NCI-H1930 (cell line): ENCODE measurements around the gene NCL.
"Not testable (repeated sequence)": the region's sequence is repeated elsewhere in the genome, so short reads cannot be mapped to it uniquely, and the experiment has no call there.

Source experiments
- DNase-seq, 2 experiments: peaks; one replicate each; lab custom pipeline; 2025; lab: John Stamatoyannopoulos, UW

The NCL gene

DNA sequence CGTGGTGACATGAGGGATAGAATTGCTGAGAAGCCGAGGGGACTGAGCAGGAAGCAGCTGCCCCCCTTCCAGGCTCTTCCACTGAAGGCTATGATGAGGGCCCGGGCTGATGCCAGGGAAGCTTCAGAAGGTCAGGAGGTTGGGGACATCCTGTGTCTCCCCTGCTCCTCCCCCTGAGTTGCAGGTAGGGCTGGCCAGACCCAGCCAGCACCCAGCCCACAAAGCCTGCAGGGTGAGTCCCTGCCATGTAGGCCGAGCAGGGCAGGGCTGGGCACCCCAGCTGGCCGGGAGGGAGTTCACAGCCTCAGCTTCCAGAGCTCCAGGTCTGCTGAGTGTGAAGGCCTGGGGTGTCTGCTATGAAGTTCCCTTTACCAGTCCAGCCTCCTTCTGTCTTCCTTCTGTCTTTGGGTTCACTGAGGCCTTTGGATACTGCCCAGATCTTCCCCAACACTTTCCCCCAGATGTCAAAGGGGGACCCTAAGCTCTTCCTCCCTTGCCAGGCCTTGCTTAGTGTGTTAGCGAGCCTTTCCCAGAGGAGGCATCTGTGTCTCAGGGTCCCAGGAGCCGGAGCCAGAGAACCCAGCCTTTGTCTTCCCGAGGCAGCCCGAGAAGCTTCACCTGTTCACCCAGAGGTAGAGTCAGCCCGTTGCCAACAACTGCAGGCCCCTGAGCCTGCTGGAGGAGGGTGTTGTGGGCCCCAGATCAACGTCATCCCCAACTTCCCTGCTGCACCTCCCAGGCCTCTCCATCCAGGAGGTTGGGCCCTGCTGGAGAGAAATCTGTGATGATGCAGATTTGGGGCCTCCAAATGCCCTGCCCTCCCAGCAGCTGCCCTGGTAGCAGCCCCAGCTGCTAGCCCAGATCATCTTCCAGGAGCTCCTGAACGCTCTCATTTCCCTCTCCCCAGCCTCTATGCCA lies 3.6 kb upstream of the NCL start:
- DNase-seq: no peak

DNA sequence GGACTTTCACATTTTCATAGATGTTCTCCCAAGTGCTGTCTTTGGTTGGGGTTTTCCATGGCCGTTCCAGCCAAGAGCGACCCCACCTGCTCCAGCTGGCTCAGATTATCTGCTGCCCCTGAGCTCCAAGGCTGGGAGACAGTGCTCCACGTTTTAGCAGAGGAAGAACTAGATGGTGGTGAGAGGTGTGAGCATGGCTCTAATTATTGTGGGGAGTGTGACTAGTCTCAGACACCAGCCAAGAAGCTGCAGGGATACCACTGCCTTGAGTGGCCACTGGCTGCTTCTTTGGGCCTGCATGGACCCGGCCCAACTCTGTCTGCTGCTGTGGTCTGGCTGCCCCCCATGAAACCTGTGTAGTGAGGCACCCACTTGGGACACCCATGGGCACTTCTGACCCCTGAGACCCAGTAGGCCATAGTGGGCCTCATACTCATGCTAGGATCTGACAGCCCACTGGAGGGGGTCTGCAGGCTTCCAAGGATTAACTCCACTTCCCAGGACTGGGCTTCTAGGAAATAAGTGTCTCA lies 2.8 kb upstream of the NCL start:
- no peak for DNase-seq

DNA sequence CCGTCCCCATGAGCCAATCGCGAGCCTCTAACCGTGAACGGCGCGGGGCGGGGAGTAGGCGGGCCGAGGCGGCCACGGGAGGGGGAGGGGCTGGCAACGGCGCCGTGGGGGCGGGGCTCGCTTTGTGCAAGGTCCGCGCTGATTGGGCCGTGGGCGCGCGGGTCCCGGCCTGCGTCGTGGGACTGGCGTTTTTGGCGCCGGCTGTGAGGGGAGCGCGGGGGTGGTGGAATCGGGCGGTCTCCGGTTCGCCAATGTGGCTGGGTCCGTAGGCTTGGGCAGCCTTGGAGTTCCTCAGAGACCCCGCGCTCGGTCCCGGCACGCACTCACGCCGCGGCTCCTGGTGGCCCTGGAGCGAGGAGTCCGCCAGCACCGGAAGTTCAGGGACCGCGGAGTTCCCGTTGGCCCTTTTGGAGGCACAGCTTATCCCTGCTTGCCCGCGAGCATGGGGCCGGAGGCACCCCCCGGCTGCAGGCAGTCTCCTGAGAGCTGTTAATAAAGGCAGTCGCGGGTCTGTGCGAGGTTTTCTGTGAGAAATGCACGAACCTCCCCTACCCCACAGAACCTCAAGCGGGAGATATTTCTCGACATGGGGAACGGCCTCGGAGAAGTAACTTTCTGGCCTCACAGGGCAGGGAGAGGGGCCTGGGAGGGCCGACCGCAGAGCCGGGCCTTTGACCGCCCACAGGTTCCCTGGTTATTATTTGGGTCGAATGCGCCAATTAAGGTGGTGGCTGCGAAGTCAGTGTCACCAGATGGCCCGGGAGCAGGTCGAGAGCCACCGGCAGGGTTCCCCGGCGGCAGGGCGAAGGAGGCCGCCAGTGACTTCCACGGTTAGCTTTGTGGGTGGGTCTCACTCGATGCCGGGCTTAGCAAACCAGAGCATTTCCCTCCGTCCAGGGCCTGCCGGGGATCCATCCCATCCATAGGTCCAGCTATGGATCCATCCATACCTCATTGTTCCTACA lies 574 bp upstream of the NCL start:
- DNase-seq: peak; percentile 96 to 97

DNA sequence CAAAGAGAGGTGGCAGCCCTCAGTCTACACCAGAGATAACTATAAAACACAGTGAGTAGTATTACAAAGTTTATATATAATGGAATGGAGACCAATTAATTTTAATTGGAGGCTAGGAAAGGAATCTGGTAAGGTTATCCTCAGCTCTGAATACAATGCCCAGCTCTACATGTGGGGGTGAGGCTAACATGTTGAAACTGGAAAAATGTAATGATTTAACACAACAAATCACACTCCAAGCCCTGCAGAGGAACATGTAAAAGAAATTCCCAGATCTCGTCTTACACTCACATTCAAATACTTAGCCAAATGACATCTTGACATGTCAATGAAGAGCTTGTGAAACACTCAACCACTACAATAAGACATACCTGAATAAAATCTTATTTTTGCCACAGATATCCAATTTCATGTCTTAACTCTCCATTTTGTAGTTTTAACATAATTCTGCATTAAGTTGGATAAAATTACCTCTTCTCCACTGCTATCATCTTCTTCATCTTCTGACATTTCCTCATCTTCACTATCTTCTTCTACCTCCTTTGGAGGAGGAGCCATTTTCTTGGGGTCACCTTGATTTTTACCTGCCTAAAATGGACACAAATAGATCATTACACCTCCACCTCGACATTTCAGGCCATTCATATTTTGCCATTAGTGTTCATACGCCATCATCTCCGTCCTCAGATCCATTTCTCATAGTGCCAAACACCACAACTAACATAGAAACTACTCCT lies 1.4 kb downstream of the NCL start:
- DNase-seq: no peak

DNA sequence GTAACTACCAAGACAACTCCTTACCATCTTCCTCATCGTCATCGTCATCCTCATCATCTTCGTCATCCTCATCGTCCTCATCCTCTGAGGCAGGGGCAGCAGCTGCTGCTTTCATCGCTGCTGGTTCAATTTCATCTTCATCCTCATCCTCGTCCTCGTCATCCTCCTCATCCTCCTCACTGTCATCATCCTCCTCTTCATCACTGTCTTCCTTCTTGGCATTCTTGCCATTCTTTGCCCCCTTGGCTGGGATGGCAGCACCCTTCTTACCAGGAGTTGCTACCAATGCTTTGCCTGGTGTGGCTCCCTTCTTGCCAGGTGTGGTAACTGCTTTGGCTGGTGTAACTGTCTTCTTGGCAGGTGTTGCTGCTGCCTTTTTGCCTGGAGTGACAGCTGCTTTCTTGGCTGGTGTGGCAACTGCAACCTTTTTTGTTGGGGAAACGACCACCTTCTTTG lies 2.7 kb downstream of the NCL start:
- no peak for DNase-seq

DNA sequence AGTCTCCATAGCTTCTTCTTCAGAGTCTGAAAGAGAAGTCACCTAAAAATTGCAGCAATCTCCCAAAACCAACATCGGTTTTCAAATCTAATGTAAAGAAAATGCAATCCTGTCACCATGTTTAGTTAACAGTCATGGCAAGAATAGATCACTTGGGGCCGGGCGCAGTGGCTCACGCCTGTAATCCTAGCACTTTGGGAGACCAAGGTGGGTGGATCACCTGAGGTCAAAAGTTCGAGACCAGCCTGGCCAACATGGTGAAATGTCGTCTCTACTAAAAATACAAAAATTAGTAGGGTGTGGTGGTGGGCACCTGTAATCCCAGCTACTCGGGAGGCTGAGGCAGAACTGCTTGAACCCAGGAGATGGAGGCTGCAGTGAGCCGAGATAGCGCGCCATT lies 3.4 kb downstream of the NCL start:
- not testable (repeated sequence) for DNase-seq

DNA sequence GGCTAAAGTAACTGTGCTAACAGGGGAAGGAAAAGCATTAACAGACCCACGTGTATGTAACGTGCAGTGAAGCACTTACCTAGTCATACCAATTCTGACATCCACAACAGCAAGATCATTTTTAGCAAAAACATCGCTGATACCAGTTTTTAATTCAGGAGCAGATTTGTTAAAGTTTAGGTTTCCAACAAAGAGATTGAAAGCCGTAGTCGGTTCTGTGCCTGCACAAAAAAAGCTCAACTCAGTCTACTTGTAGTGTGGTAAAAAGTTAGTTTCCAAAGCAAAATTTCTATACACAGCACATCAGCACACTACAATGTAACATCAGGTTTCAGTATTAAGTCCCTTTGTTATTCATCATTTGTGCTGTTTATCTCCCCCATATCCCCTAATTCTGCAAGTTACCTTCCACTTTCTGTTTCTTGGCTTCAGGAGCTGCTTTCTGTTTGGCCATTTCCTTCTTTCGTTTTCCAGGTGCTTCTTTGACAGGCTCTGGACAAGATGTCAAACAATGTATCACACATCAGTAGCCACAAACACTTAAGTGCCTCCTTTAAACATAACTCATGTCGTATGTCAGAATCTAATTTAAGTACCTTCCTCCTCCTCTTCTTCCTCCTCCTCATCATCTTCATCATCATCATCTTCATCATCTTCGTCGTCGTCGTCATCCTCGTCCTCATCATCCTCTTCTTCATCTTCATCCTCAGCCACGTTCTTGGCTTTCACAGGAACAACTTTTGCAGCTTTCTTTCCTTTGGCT lies 4.0 kb downstream of the NCL start:
- no peak for DNase-seq

DNA sequence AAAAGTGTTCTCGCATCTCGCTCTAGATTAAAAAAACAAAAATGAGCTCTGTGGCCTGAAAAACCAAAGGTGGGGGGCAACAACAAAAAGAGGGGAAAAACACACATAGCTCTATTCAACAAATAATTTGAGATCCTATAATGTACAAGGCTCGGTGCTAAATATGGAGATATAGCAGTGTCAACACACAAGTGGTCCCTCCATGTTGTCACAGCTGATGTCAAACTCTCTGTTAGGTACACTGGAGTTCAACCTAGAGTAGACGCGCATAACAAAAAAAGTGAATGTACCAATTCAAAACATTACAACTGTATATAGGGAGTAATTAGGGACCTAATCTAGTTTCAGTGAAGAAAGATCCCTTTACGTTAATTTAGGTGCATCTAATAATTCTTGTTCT lies 5.9 kb downstream of the NCL start:
- DNase-seq: no peak

DNA sequence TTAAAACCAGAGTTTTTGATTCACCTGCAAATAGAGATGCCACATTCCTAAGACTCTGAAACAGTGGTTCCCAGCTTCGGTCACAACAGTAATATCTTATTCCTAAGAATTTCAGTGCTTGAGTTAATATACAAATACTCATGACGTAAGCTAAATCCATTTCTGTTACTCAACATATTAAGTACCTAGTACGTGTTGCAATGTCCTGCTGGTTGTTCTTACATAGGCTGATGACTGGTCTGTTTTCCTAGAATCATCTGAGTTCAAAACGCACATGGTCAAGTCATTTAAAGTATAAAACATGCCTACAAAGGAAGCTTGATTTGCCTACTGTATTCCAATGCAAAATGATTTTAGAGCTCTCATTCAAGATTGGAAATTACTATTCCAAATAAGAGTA lies 7.2 kb downstream of the NCL start:
- no peak for DNase-seq

DNA sequence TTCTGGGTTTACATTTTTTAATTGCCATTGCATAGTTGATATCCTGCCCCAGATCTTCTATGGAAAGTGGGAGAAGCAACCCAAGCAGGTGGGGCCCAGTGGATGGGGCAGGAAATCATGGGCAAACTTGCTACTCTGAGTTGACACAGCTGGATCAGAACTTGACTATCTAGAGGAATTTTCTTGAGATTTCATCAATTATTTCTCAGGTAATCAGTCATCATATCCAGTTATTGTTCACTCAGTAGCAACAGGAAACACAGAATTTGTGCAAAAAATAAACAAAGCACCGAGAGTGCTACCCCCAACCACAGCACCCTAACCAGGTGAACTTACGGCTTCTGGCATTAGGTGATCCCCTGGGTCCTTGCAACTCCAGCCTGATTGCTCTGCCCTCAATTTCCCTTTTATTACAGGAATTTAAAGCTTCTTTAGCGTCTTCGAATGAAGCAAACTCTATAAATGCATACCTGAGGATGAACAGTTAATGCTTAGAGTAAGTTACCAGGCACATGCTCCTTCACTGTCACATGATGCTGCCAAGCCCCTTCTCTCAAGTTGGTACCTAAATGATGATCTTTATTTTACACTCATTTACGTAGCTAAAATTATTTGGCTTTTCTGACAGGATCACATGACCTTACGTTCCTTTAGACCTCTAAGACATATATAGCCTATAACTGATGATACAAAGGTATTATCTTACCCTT lies 7.8 kb downstream of the NCL start:
- no peak for DNase-seq

DNA sequence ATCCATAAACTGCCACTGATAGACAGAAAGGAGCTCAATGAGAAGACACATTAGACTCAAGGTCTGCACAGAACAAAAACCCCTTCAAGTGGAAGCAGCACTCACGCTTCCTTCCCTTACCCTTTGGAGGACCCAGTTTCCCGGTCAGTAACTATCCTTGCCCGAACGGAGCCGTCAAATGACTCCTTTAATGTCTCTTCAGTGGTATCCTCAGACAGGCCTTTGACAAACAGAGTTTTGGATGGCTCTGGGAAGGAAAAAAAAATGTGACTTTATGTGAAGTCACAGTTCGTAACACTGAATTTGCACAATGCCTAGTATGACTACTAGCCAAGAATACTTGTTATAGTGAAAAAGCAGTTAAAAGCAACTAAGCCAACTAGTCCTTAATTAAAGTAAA lies 8.4 kb downstream of the NCL start:
- DNase-seq: no peak

DNA sequence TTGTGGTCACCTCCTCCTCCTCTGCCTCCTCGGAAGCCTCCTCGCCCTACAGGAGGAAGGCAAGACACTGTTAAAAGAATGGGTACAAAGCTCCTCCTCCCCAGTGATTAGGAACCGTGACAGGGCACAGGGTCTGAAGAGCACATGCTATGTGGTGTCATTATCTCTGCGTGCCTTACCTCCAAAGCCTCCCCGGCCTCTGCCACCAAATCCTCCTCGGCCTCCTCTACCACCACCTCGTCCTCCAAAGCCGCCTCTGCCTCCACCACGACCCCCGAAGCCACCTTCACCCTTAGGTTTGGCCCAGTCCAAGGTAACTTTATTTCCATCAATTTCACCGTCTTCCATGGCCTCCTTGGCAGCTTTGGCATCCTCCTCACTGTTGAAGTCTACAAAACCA lies 9.1 kb downstream of the NCL start:
- no peak for DNase-seq

DNA sequence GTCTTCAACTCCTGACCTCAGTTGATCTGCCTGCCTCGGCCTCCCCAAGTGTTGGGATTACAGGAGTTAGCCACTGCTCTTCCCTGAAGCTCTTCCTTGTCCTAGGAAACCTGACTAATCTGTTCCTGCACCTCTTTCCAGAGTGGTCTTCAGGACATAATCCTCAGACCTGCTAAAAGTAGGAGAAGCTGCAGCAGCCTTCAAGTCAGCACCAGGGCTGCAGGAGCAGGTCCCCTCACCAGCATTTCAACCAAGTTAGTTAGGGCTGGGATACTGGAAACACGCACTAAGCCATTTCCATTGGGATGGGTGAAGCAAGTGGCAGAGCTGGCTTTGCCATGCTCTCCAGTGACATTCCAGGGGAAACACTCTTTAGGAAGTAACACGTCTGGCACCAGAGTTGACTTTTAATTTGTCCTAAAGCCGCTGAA lies 9.9 kb downstream of the NCL start:
- no peak for DNase-seq

DNA sequence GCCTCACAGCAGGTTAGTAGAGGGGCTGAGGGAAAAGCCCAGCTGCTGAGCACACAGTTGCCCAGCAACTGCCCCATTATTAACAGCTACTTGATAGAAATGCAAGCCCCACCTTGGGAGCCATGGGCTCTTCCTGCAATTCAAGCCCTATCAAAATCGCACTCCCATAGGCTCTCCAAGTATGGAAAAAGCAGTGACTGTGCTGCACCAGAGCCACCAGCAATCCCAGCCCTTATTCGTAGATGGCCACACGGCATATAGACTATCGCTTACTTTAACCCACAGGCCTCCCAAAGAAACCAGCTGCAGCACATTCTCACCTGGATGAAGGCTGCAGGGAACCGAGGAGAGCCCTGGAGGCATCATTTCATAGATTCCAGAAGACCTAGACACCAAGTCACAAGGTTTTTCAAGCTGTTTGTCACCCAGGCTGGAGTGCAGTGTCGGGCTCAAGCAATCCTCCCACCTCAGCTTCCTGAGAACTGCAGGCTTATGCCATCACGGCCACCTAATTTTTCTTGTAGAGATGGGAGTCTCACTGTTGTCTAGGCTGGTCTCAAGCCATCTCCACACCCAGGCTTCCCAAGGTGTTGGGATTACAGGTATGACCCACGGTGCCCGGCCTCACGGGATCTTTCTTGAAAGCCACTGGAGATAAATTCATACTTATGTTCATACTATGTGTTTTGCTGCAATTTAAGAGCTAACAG lies 11.3 kb downstream of the NCL start:
- no peak for DNase-seq

DNA sequence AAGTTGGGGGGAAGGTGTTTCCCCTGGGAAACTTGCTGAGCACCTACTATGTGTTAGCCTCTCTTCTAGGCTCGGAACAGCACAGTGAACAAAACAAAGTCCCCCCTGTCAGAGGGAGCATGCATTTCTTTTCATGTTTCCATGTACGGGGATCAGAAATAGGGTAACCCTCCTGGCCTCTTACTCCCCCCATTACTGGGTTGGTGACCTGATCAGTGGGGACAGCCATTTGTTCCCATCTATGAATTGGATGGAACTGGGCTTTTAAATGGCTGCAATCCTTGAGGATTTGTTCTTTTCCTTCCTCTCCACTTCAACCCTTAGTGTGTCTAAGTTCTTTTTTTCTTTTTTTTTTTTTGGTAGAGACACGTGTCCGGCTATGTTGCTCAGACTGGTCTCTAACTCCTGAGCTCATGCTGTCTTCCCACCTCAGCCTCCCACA lies 13.7 kb downstream of the NCL start:
- DNase-seq: no peak

DNA sequence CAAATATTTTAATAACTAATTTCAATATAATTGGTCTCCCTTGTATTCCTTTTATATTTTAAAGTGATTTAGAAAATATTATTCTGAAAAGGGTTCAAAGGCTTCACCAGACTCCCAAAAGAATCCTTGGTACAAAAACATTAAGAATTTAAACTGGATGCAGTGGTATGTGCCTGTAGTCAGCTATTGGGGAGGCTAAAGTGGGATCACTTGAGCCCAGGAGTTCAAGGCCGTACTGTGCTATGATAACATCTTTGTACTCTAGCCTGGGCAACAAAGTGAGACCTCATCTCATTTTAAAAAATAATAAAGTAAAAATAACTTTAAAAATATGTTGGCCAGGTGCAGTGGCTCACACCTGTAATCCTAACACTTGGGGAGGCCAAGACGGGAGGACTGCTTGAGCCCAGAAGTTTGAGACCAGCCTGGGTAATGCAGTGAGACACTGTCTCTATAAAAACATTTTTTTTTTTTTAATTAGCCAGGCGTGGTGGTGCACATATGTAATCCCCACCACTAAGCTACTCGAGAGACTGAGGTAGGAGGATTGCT lies 14.7 kb downstream of the NCL start:
- DNase-seq: no peak

DNA sequence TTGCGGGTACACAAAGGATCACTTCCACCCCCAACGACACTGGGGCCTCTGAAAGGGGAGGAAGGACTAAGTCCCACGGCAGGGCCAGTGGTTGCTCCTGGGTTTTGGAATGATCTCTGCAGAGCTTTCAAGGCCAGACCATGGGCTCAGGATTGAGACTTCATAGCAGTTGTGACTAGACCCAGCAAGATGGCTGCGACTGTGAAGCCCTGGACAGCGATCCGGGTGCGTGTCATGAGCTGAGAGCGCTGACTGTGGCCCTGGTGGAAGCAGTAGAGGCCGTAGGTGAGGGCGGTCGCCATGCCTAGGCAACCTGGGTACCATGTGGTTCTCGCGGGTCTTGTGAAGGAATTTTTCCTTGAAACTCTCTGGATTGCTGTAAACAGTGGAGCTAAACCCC lies 27.3 kb downstream of the NCL start:
- no peak for DNase-seq

DNA sequence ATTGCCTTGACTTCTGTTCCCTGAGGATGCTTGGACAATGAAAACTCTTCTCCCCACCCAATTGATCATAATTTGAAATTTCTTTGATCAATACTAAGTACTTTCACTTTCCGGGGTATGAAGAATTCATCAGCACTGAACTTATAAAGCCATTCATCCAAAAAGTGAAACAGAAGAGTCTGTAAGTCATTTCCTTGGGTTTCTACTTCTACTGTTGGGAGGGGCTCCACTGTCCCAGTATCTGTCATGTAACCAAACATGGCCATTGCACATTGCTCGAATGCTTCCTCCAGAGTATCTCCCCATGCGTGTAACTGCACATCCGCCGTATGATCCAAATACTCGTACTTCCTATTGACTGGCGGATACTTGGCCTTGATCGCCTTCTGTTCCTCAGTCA lies 30.3 kb downstream of the NCL start:
- DNase-seq: no peak

DNA sequence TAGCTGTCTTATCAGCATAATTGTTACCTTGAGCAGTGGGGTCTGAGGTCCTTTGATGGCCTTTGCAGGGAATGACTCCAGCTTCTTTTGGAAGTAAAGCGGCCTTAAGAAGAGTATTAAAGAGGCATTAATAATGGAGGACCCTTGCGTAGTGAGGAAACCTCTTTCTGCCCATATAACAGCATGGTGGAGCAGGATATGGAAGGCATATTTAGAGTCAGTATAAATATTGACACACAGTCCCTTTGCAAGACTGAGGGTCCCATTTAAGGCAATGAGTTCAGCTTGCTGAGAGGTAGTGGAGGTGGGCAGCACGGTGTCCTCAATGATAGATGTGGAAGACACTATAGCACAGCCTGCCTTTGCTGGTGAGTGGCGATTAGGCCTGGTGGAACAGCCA lies 32.7 kb downstream of the NCL start:
- no peak for DNase-seq
